GM21423 (cell line): ENCODE data around the gene CD226.
A peak's percentile ranks its signal among the peaks of the same experiment; 100 is the strongest.
"Not testable (repeated sequence)": the region's sequence is repeated elsewhere in the genome, so short reads cannot be mapped to it uniquely, and the experiment has no call there.

ENCODE experiments used
- ATAC-seq: cut with Tn5 transposase; IDR thresholded peaks from one replicate; pipeline ENCODE4 v1.9.1; 2021; ENCODE audit warnings: mild to moderate bottlenecking, moderate library complexity; ENCODE audit not compliant: unreplicated experiment

The CD226 gene

GRCh38 chr18:69956665-69957620, 9.3 kb upstream of the CD226 start:
- no peak for ATAC-seq

GRCh38 chr18:69956057-69956456, 8.4 kb upstream of the CD226 start:
- peak; percentile 35 for ATAC-seq

GRCh38 chr18:69954719-69955480, 7.2 kb upstream of the CD226 start:
- peak; percentile 34 for ATAC-seq

- no peak for ATAC-seq
Observed at GRCh38 chr18:69953191-69953590, 5.5 kb upstream of the CD226 start.

- ATAC-seq, result no peak
Observed at GRCh38 chr18:69951182-69951581, 3.5 kb upstream of the CD226 start.

GRCh38 chr18:69949538-69949936, 1.9 kb upstream of the CD226 start:
- ATAC-seq, result no peak

GRCh38 chr18:69948919-69949537, 1.4 kb upstream of the CD226 start:
- peak; percentile 80 for ATAC-seq

GRCh38 chr18:69948256-69948655, 583 bp upstream of the CD226 start:
- ATAC-seq, result no peak

GRCh38 chr18:69946608-69947155, 991 bp downstream of the CD226 start:
- no peak for ATAC-seq

GRCh38 chr18:69945220-69946114, 2.2 kb downstream of the CD226 start:
- no peak for ATAC-seq

GRCh38 chr18:69944436-69944835, 3.2 kb downstream of the CD226 start:
- ATAC-seq, result no peak

- ATAC-seq, result no peak
Observed at GRCh38 chr18:69943021-69943420, 4.7 kb downstream of the CD226 start.

- ATAC-seq, result no peak
Observed at GRCh38 chr18:69941183-69941582, 6.5 kb downstream of the CD226 start.

GRCh38 chr18:69939812-69940211, 7.9 kb downstream of the CD226 start:
- ATAC-seq, result not testable (repeated sequence)

GRCh38 chr18:69936191-69936558, 11.5 kb downstream of the CD226 start:
- no peak for ATAC-seq

GRCh38 chr18:69935319-69936190, 12.1 kb downstream of the CD226 start:
- ATAC-seq, result peak; percentile 91

- ATAC-seq, result no peak
Observed at GRCh38 chr18:69934601-69935265, 12.9 kb downstream of the CD226 start.

GRCh38 chr18:69929041-69929774, 18.5 kb downstream of the CD226 start:
- ATAC-seq, result no peak
